HG03108 (cell line): ENCODE results near the gene PLXNB1.

Source experiments
- ATAC-seq: cut with Tn5 transposase; IDR thresholded peaks from one replicate; pipeline ENCODE4 v1.9.1; 2021; ENCODE audit warnings: moderate library complexity; ENCODE audit not compliant: unreplicated experiment

Gene PLXNB1

GRCh38 chr3:48371651-48372376 is 58.1 kb downstream of the PLXNB1 start, which contains the start of gene FBXW12:
FBXW12 (plus strand) TSS chr3:48372219; CDS start chr3:48372768, 549 bp downstream.
- no peak for ATAC-seq

GRCh38 chr3:48370333-48370713 is 59.6 kb downstream of the PLXNB1 start:
- no peak for ATAC-seq

- no peak for ATAC-seq
Observed at GRCh38 chr3:48369693-48370332, 60.1 kb downstream of the PLXNB1 start.

- no peak for ATAC-seq
Observed at GRCh38 chr3:48367201-48367600, 62.7 kb downstream of the PLXNB1 start.

- no peak for ATAC-seq
Observed at GRCh38 chr3:48364840-48365239, 65.0 kb downstream of the PLXNB1 start.

- no peak for ATAC-seq
Observed at GRCh38 chr3:48361928-48362327, 68.0 kb downstream of the PLXNB1 start.

GRCh38 chr3:48356419-48356818 is 73.5 kb downstream of the PLXNB1 start:
- ATAC-seq, result no peak

GRCh38 chr3:48353987-48354386 is 75.9 kb downstream of the PLXNB1 start:
- ATAC-seq, result no peak
